ENCODE measurements around the gene OR52E1.

OR52E1 gene

DNA sequence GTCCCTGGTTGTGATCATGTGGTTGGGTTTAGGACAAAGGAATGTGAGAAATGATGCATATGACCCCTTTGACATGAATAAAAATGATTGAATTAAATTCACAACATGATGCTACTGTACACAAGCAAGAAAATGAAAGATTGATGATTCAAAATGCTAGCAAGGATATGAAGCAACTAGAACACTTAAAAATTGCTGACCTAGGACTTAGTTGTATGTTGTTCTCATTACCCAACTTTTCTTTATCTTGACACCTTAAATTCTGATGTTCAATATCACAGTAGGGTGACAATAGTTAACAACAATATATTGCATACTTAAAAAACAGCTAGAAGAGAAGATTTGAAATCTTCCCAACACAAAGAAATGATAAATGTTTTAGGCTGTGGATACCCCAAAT is 48.2 kb downstream of the OR52E1 start:
- no peak for ATAC-seq
- DNase-seq = no peak

DNA sequence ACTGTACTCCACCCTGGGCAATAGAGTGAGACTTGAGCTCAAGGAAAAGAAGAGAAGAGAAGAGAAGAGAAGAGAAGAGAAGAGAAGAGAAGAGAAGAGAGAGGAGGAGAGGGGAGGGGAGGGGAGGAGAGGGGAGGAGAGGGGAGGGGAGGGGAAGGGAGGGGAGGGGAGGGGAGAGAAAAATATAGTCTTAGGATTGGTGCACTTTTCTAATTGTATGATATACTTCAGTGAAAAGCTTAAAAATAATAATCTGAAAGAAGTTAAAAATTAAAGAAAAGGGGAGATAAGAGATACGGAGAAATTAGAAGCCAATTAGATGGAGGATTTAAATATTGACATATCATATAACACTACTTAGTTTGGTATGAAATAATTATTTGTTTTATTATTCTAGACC is 49.5 kb downstream of the OR52E1 start:
- no peak for ATAC-seq
- no peak for DNase-seq
